ENCODE data around the gene OR4K2.

OR4K2 gene

DNA sequence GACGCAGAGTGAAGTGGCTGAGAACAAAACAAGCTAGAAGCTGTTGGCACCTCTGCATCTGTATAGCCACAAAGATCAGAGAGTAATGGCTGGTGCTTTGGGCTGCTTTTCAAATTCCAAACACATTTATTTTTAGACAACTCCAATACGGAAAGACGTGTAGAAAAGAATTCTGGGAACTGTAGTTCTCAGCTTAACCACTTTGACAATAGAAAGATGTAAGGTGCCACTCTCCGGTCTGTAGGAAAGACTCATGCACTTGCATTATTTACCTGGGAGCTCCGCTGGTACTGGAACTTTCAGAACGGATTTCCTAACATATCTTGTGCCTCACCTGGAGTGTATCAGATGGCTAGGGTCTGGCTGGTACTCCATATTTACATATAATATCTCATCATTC, 1.8 kb upstream of the OR4K2 start:
- TF ChIP-seq, protein P1, sequence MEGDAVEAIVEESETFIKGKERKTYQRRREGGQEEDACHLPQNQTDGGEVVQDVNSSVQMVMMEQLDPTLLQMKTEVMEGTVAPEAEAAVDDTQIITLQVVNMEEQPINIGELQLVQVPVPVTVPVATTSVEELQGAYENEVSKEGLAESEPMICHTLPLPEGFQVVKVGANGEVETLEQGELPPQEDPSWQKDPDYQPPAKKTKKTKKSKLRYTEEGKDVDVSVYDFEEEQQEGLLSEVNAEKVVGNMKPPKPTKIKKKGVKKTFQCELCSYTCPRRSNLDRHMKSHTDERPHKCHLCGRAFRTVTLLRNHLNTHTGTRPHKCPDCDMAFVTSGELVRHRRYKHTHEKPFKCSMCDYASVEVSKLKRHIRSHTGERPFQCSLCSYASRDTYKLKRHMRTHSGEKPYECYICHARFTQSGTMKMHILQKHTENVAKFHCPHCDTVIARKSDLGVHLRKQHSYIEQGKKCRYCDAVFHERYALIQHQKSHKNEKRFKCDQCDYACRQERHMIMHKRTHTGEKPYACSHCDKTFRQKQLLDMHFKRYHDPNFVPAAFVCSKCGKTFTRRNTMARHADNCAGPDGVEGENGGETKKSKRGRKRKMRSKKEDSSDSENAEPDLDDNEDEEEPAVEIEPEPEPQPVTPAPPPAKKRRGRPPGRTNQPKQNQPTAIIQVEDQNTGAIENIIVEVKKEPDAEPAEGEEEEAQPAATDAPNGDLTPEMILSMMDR (IDR thresholded peaks at IDR 0.05) = no peak
- peaks cover 0 to 3% (median 0%) of the 10 kb centered on the region in 4 donors for H3K4me1 ChIP-seq
- no peaks in the 10 kb centered on the region for H3K27me3 ChIP-seq
- H3K27ac ChIP-seq = no peak overlapping the region
- H3K9me3 ChIP-seq = no peaks in the 10 kb centered on the region
- no peaks in the 10 kb centered on the region for H3K36me3 ChIP-seq
- no peak overlapping the region for H3K4me3 ChIP-seq
- DNase-seq = no peak
- intact Hi-C loops (cut with DNase I; ENCODE audit: low total_unique reads) = no loop called here

DNA sequence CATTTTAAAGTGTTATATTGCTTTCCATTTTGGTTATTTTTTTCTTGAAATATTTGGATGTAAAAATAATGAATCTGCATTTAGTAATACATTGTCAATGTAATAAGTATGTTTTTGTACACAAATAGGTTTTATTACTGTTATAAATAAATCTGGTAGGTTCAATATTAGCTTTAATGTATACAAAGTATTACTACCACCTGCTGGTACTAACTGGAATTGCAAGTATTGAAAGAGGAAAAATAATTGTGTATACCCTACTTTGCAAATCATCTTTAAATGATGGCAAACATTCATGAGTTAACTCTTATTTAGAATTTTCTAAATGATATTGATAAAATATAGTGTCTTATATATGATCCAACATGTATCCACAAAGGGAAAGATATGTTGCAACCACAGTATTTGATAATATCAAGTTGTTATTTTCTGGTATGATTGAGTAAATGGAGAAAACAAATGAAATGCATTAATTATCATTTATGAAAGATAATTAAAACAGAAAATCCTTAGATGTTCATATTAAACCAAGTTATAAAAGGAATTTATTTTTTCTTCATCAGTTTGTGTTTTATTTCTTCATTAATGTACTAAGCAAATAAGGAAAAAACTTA, 3.2 kb downstream of the OR4K2 start:
- Histone ChIP-seq H3K27ac (no peak overlapping the region), H3K4me3 (no peak overlapping the region), H3K27me3 (no peaks in the 10 kb centered on the region), H3K36me3 (no peaks in the 10 kb centered on the region), H3K4me1 (peaks cover 0 to under 1% (median 0%) of the 10 kb centered on the region in 4 donors), H3K9me3 (no peaks in the 10 kb centered on the region)
- TF ChIP-seq, protein P1 (IDR thresholded peaks at IDR 0.05) = peak in 1 of 2 experiments; percentile 38
- DNase-seq = no peak
- intact Hi-C loops (cut with DNase I; ENCODE audit: low total_unique reads) = no loop called here

DNA sequence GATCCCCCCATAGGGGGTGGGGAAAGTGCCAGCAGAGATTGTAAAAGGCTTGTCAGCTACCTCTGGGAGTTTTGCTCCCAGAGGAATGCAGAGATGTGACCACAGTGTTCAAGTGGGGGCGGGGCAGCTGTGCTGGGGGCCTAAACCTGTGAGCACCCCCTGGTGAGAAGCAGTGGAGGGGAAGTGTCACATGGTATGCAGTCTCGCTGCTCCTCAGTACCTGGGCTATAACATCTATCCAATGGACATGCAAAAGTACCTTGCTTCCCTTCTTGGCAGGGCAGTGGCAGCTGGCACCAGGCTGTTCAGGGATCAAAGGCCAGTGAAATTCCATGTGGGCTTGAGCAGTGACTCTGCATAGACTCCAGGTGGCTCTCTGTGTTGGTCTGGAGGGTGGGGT, 20.3 kb downstream of the OR4K2 start:
- TF ChIP-seq, protein P1 (IDR thresholded peaks at IDR 0.05) = no peak
- intact Hi-C loops (cut with DNase I; ENCODE audit: low total_unique reads) = no loop called here
- Histone ChIP-seq H3K27me3 (no peaks in the 10 kb centered on the region), H3K9me3 (peaks cover 11 to 57% (median 16%) of the 10 kb centered on the region in 3 donors), H3K4me1 (no peaks in the 10 kb centered on the region), H3K4me3 (no peak overlapping the region), H3K27ac (no peak overlapping the region), H3K36me3 (no peaks in the 10 kb centered on the region)
- DNase-seq = no peak

DNA sequence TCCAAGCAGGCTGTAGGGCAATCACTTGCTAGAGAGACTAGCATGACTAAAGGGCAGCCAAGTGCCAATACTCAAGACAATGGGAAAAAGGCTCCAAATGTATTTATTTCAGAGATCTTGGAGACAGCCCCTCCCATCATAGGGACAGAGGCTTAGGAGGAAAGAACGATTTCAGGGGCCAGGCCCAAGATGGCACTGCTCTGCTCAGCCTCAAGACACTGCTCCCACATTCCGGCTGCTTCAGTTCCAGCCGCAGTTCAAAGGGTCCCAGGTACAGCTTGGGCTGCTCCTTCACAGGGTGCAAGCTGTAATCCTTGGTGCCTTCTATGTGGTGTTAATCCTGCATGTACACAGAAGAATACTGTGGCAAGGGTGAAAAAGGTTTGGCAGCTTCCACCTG, 26.1 kb downstream of the OR4K2 start:
- Histone ChIP-seq H3K27ac (no peak overlapping the region), H3K4me3 (no peak overlapping the region), H3K36me3 (no peaks in the 10 kb centered on the region), H3K27me3 (no peaks in the 10 kb centered on the region), H3K4me1 (no peaks in the 10 kb centered on the region), H3K9me3 (peaks cover 0 to 20% (median 0%) of the 10 kb centered on the region in 3 donors)
- TF ChIP-seq, protein P1 (IDR thresholded peaks at IDR 0.05) = no peak
- no peak for DNase-seq
- intact Hi-C loops (cut with DNase I; ENCODE audit: low total_unique reads) = no loop called here

DNA sequence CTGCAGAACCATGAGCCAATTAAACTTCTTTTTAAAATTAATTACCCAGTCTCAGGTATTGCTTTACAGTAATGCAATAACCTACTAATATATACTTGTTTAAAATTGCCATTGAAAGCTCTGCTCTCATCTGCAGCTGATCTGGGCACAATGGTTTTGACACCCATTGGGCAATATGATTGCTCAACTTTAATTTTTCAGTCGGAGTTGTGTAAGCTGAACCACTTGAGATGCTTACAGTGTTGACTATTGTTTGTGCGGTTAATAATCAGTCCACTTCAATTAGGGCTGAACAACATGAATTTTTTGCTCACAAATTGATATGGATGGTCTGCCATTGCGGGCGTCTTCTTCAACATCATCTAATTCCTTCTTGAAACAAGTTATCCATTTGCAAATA, 27.5 kb downstream of the OR4K2 start:
- intact Hi-C loops (cut with DNase I; ENCODE audit: low total_unique reads) = no loop called here
- no peak for DNase-seq
- Histone ChIP-seq H3K27ac (no peak overlapping the region), H3K4me3 (no peak overlapping the region), H3K4me1 (no peaks in the 10 kb centered on the region), H3K9me3 (peaks cover 0 to 9% (median 0%) of the 10 kb centered on the region in 3 donors), H3K36me3 (no peaks in the 10 kb centered on the region), H3K27me3 (no peaks in the 10 kb centered on the region)
- TF ChIP-seq, protein P1 (IDR thresholded peaks at IDR 0.05) = no peak

DNA sequence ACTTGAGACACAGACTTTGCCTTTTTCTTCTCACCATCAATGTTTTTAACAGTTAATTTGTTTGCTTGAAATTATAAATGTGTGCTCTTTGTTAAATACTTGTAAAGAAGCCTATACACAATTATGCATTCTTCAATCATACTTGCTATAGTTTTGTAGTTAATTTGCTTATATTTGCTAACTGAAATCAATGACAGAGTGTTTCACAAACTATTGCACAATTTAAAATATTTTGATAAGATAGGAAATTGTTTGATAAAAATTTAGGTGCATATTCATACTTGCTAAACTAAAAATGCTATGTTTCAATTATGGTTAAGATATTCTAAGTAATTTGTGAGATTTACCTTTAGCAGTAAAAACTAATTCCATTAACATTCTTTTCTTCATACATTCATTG, 31.7 kb downstream of the OR4K2 start:
- Histone ChIP-seq H3K9me3 (peaks cover 0 to 4% (median 0%) of the 10 kb centered on the region in 3 donors), H3K4me3 (no peak overlapping the region)
- no peak for DNase-seq

More for the DNA sequence above, 31.7 kb downstream of the OR4K2 start:
- intact Hi-C loops (cut with DNase I; ENCODE audit: low total_unique reads) = no loop called here
- no peaks in the 10 kb centered on the region for H3K4me1 ChIP-seq
- no peaks in the 10 kb centered on the region for H3K36me3 ChIP-seq
- H3K27ac ChIP-seq = no peak overlapping the region
- TF ChIP-seq, protein P1 (IDR thresholded peaks at IDR 0.05) = no peak
- H3K27me3 ChIP-seq = no peaks in the 10 kb centered on the region

All from tibial artery (tissue), 4 donors.